ENCODE measurements around the gene FBP1. TPM values are rescaled to one million over a fixed set of nuclear protein-coding genes. Genes with fewer than 3 reads are reported as not detected.

FBP1 gene
- total RNA-seq, 1 donor from 2014 or later: 0.92 TPM

DNA sequence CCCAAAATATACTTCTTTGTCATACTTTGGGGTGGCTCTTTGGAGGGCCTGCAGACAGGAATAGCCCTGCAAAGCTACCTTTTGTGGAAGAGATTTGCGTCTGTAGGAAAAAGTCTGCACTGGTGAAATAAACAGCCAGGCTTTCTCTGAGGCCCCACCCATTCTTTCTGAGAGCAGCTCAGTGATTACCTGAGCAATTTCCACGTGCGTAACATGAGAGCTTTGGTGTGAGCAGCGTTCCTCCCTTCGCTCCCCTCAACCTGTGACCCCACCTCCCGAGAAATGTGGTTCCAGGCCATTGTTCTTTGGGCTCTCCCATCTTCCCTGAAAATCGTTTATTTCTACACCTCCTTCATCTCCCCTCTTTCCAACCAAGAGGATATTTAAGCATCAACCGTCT lies 23.8 kb upstream of the FBP1 start:
- no peak for DNase-seq (ENCODE audit: low spot score)
- intact Hi-C loops (cut with DNase I): no loop called here

DNA sequence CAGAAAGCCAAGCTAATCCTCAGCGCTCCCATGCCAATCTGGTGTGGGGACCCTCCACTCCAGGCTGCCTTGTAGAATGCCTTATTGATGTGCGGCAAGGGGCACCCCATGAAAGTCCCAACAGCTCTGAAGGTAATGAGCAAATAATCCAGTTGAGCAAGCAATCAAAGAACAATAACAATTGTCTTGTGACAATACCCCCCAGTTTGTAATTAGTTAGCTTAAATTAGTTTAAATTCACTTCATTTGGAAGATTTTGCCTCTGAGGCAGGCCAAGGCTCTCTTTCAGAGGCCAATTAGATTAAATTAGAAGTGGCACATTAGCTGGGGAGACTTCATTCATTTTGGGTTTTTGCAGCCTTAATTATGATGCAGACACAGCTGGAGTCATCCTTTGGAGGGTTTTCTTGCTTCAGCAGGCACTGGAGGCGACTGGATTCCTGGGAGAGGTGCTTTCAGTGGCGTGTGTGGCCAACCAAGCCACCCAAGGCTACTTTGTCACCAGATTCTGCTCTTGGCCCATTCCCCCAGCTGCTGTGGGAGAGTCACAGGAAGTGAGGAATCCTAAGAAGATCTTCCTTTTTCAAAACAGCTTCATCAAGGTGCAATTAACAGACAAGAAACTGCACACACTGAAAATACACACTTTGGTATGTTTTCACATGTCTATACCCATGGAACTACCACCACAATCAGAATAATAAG lies 17.9 kb upstream of the FBP1 start:
- DNase-seq (ENCODE audit: low spot score): no peak
- intact Hi-C loops (cut with DNase I): no loop called here

DNA sequence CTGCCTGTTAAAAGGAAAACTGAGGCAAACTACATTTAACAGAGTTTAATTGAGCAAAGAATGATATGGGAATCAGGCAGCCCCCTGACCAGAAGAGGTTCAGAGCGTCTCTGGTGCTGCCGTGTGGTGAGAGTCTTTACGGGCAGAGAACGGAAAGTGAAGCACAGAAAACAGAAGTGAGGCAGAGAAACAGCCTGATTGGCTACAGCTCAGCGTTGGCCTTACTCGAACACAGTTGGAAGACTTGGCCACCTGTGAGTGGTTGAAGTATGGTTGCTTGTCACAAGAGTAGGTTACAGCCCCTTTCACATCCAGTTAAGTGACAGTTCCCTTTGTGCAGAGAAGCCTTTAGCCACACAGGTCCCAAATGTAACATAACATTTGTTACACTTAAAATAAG lies 16.9 kb upstream of the FBP1 start:
- DNase-seq (ENCODE audit: low spot score): no peak
- intact Hi-C loops (cut with DNase I): no loop called here

DNA sequence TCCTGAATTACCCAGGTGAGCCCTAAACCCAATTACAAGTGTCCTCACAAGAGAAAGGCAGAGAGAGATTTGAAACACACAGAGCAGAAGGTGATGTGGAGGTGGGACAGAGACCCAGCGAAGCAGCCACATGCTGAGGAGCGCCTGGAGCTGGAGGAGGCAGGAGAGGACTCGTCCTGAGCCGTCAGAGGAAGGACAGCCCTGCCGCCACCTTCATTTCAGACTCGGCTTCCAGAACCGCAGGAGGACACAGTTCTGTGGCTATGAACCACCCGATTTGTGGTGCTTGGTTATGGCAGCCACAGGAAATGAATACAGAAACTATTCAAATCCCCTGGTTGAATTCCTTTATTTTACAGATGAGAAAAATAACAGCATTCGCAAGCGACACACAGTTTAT lies 16.4 kb upstream of the FBP1 start:
- intact Hi-C loops (cut with DNase I): no loop called here
- no peak for DNase-seq (ENCODE audit: low spot score)

DNA sequence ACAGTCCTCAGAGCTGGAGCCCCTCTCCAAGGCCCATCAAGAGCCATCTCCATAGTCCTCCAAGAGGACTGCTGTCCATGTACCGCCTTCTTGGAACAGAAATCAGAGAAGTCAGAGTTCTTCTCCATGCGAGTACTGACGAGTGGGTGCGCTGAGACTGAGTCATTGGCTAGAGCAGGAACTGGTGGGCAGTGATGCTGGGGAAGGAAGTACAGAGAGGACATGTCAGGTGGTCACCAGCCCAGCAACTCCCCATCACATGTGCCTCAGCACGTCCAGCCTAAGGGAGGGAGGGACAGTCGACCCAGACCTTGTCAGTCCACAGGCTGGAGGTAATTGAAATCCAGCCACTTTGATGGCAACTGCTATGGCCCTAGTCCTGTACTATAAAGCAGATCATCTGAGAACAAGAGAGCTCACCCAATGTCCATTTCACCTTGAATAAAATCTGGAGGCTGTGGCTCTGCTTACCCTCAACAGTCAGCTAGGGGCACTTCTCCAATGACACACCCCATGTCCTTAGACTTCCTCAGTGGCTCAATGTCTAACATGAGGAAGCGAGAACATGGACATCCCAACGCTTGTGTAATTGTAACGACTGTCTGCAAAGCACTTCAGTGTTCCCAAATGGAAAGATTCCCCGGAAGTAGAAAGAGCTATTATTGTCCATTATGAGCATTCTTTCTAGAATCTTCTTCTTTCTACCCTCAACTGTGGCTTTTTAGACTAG lies 15.0 kb upstream of the FBP1 start:
- intact Hi-C loops (cut with DNase I): no loop called here
- DNase-seq (ENCODE audit: low spot score): no peak

DNA sequence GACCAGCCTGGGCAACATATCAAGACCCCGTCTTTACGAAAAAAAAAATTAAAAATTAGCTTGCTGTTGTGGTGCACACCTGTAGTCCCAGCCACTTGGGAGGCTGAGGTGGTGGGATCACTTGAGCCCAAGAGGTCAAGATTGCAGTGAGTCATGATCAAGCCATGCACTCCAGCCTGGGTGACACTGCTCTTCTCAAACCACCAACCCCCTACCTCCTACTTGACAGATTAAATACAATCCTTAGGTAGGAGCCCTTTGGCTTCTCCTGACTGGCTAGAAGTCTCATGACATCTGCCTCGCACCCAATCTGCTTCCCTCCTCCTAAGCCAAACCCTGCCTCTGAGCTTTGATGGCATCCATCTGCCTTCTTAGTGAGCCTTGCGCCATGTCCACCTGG lies 11.6 kb upstream of the FBP1 start:
- no peak for DNase-seq (ENCODE audit: low spot score)
- intact Hi-C loops (cut with DNase I): no loop called here

DNA sequence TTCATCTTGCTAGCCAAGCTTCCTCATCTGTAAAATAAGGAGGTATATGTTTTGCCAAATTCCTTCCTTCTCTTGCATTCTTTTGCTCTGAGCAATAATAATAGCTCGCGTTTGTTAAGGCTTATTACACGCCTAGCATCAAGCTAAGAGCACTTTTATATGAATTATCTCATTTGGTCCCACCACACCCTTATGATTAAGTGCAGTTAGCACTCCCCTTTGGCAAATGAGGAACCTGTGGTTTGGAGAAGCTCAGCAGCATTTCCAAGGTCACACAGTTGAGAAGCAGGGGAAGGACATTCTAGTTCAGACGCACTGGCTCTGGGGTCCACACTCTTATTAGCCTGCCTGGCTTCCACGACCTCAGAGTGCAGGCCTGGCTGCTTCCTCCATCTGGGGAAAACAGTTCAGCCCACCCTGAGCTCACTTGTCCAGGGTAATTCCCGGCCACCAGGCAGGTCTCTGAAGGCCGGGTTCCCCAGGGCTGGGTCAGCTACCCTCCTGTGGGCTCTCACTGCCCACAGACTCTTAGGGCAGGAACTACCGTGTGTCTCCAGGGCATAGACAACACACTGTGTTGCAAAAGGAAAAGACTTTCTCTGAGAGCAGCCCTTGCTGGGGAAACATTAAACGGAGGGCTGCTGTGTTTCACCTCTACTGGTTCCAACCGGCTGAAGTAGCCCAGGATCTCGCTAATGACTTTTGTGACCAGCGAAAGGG lies 9.9 kb upstream of the FBP1 start:
- intact Hi-C loops (cut with DNase I): no loop called here
- DNase-seq (ENCODE audit: low spot score): no peak

DNA sequence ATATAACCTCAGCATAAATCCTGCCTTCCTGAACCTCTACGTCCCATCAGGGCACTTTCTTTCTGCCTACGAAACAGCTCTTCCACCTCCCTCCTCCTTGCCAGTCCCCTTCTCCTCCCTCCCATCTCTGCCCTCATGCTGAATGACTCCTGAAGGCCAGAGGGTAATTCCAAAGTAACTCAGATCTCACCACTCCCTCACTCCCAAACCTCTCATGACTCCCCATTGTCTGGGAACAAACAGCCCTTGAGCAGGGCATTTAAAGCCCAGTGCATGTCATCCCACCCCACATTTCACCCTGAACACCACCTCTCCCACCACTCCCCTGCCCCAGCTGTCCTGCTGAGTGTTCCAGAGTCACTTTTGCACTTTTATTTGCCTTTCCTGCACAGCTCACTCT lies 8.9 kb upstream of the FBP1 start:
- no peak for DNase-seq (ENCODE audit: low spot score)
- intact Hi-C loops (cut with DNase I): no loop called here

DNA sequence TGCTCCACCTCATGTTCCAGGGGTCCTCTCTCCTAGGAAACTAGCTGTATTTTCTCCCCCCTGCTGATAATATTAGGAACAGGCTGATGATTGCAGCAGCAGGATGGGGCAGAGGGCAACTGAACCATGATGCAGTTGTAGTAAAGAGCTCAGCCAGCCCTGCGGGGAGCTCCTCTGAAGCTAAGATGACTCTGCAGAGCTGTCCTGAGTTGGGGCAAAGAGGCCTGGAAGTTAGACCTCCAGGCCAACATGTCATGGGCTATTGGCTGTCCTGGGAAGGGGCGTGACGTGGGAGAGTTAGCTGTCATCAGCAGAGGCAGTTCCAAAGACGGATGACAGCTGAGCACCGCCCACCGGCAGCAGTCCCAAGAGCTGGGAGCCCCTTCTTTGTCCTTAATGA lies 6.6 kb upstream of the FBP1 start:
- no peak for DNase-seq (ENCODE audit: low spot score)
- intact Hi-C loops (cut with DNase I): no loop called here

DNA sequence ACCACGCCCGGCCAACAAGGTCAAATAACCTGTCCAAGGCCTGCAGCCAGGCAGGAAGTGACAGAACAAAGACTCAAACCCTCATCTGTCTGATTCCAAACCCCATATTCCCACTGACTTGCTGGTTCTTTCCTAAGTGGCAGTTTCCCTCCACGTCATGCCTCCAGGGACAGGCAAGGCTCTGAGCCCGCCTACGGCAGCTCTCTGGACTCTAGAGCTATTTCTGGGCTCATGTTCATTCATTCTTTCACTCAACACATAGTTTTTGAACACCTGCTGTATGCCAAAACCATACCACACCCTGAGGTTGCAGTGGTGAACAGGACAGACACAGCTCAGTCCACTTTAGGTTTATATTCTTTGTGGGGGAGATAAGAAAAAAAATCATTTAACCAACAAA lies 5.2 kb upstream of the FBP1 start:
- intact Hi-C loops (cut with DNase I): no loop called here
- DNase-seq (ENCODE audit: low spot score): no peak

DNA sequence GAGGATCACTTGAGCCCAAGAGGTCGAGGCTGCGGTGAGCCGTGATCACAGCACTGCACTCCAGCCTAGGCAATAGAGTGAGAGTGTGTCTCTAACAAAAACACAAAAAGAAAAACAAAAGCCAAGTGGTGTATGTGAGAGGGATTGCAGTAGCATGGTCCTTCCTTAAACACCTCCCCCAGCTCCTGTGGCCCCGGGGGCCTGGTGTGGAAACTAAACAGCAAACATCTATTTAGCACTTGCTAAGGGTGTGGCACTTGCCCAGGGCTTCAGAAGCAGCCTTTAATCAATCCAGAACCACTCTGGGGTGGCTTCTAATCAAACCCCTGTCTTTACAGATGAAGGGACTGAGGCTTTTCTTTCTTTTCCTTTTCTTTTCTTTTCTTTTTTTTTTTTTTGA lies 4.4 kb upstream of the FBP1 start:
- intact Hi-C loops (cut with DNase I): no loop called here
- DNase-seq (ENCODE audit: low spot score): no peak

DNA sequence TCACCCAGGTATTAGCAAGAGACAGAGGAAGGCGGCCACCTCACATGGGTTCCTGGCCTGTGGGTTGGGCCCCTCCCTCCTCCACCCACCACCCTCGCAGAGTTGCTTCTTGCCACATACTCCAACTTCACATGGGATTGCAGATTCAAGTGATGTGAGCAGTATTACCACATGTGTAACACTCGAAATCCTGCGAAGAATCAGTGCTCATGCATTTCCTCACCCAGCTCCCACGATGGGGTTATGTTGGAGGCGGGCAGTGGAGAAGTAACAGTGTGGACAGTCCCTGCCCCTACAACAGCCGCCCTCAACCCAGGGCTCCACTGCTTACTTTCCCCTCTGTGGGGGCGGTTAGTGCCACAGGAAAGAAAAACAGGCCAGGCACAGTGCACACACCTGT lies 3.9 kb upstream of the FBP1 start:
- DNase-seq (ENCODE audit: low spot score): no peak
- intact Hi-C loops (cut with DNase I): no loop called here

DNA sequence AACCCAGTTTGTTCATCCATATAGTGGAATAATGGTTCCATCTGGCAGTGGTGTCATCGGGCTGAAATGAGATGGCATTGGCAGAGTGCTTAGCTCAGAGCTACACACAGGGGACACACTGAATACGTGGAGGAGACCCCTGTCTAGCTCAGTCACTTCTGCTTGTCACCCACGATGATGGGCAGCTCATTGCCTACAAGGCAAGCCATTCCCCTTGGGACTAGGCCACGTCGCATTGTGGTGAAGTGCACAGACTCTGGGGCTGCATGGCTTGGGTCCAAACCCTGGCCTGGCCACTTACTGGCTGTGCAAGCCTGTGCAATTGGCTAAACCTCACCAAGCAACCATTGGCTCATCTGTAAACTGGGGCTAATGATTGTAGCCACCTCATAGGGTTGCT lies 3.2 kb upstream of the FBP1 start:
- no peak for DNase-seq (ENCODE audit: low spot score)
- intact Hi-C loops (cut with DNase I): no loop called here

DNA sequence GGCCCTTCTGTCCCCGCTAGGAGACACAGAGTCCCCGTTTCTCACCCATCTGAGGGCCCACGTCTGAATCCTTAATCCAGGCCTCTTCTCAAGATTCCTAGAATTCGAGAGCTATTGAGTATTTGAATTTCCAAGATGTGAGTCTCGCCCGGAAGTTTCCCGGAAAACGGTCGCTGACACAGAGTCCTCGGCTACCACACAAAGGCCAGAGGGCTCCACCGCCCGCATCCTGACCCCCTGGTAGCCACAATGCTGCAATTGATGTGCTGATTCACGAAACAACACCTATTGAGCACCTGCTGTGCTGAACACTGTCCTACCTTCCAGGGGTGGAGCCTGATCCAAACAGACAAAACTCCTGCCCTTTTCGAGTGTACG lies 670 bp upstream of the FBP1 start:
- intact Hi-C loops (cut with DNase I): no loop called here
- no peak for DNase-seq (ENCODE audit: low spot score)

DNA sequence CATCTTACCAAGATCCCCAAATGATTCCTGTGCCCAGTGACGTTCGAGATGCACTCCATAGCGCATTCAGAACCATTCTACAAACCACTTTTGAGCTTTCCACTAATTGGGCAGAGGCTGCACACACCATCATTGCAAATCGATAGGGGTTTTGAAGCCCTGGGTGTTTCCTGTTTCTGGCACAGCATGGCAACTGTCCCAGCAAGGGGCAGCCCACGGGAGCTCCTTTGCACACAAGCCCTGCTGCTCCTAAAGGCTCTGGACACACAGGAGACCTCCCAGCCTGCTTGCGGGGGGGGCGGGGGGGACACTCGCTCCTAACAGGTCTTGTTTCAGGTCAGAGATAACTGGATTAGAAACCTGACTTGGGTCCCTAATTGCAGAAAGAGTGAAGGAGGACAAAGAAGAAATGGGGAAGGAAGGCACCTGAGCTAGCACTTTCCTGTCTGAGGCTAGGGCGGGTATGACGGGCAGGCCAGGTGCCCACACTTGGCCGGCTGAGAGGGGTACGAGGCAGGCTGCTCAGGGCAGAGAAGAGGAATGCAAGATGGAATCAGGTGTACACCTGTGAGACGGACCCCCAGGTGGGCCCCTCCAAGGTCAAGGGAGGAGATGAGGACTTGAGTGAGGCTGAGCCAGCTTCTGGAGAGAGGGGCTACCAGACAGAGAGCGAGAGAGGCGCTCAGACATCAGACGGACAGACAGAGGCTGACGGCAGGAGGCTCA lies 820 bp downstream of the FBP1 start:
- DNase-seq (ENCODE audit: low spot score): no peak
- intact Hi-C loops (cut with DNase I): no loop called here

DNA sequence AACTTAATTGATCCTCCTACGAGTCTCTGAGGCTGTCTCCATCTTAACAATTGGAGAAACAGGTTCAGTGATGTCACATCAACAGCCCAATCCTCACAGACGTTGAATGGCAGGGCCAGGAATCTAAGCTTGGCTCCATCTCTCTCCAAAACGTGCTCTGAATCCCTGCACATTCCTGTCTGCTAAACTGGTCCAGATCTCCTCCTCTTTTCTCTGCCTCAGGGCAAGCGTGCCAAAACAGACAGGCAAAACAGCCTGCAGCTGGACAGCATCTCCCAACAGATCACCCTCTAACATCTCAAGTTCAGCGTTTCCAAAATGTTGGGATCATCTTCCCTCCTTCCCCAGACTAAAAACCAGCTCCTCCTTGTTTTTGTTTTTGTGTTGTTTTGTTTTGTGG lies 6.6 kb downstream of the FBP1 start:
- intact Hi-C loops (cut with DNase I): no loop called here
- DNase-seq (ENCODE audit: low spot score): no peak

DNA sequence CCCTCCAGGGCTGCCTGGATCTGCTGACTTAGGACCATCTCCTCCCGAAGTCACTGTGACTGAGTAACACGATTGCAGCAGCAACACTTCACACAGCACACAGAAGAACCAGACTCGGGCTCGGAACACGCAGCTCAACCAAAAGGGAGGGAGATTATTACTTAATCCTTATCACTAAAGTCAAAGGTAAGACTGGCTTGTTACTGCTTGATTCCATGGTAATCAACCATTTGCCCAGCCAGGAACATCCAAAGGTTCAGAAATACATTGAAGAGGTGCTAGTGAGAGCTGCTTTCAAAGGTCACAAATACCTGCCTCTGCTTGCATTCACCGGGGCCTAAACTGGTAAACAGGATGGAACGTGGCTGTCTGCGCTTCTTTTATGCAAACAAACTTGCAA lies 7.7 kb downstream of the FBP1 start:
- intact Hi-C loops (cut with DNase I): no loop called here
- no peak for DNase-seq (ENCODE audit: low spot score)

DNA sequence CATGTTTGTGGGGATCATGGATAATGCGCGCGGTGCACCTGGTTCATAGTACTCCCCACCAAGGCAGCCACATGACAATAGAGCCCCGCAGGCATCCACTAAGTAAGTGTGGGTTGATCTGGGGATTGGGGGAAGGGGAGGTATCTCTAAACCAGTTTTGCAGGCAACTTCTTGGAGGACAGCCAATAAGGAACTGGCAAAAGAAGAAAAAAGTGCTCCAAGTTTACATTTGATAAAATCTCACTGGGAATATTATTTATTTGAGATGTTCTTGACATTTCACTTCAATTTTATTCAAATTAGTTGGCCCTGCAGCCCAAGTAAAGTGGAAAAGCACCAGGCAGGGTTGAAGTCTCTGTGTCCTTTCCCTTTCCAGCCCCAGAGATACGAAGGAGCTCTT lies 8.5 kb downstream of the FBP1 start:
- DNase-seq (ENCODE audit: low spot score): no peak
- intact Hi-C loops (cut with DNase I): no loop called here

DNA sequence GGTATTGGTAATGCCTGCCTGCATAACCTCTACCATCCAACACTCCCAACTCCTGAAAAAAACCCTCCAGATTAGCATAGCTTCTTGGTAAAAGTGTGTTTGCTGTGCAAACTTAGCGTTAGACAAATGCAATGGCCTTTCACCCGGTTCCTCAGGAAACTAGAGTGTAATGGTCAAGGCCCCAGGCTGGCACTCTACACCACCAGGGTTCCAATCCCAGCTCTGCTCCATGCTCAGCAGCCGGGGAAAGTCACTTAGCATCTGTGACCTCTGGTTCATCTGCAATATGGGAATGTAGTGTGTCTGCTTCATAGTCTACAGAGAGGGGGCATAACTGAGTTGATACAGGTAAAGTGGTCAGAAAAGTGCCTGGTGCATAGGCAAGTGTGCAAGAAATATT lies 9.0 kb downstream of the FBP1 start:
- intact Hi-C loops (cut with DNase I): no loop called here
- DNase-seq (ENCODE audit: low spot score): no peak

DNA sequence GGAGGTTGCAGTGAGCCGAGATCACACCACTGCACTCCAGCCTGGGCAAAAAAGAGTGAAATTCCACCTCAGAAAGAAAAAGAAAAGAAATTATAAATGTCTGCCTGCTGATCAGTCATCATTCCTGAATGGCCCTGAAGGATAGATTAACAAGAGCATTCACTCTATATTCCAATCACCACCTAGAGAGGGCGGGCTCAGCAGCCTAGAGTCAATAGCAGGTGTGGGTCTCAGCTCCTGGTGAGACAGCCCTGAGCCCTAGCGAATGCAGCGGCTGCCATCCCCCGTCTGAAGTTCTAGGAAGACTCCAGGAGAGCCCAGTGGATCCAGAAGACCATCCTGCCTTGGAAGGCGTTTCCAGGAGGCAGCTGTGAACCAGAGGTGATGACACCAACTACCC lies 12.0 kb downstream of the FBP1 start:
- intact Hi-C loops (cut with DNase I): no loop called here
- no peak for DNase-seq (ENCODE audit: low spot score)

DNA sequence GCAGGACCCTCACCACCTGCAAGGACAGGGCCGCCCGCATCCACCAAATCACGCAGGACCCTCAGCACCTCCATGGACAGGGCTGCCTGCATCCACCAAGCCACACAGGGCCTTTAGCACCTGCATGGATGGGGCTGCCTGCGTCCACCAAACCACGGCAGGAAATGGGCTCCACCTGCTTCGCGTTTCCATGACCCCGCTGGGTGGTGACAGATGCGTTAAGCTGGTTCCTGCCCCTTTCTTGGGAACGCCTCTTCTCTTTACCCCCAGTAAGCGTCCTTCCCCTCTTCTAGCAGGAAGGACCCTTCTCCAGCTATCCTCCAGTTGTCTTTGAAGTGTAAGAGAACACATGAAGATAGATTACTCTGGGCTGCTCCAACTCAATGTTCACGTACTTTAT lies 13.5 kb downstream of the FBP1 start:
- intact Hi-C loops (cut with DNase I): no loop called here
- no peak for DNase-seq (ENCODE audit: low spot score)
